Right atrium auricular region (tissue), 2 donors: Measurements from ENCODE around the gene DNASE2. TPM values are rescaled to one million over a fixed set of nuclear protein-coding genes. Genes with fewer than 3 reads are reported as not detected.

Experiments used
- DNase-seq: peaks from one replicate; pipeline ENCODE4 v3.0.0-alpha.2; 2019; ENCODE audit warnings: low spot score
- H3K27ac ChIP-seq, 2 donors: fragments of 200-600 bp; sonication (generic); 1 replicate in 1 of 2; 2 replicates in 1 of 2; pipeline ENCODE4 v1.5.1; 2016 to 2019
- H3K27me3 ChIP-seq, 2 donors: fragments of 200-600 bp; sonication (generic); one replicate each; pipeline versions ENCODE4 v1.5.1 to v1.6.0; 2017 to 2019
- H3K36me3 ChIP-seq: fragments of 200-600 bp; sonication (generic); one replicate; pipeline ENCODE4 v1.5.1; 2016
- H3K4me1 ChIP-seq, 2 donors: fragments of 200-600 bp; sonication (generic); one replicate each; pipeline versions ENCODE4 v1.5.1 to v1.6.0; 2017 to 2019
- H3K4me3 ChIP-seq, 2 donors: fragments of 200-600 bp; sonication (generic); 1 replicate in 1 of 2; 2 replicates in 1 of 2; pipeline ENCODE4 v1.5.1; 2017 to 2019; ENCODE audit warnings: mild to moderate bottlenecking in 1 of 2, moderate library complexity in 1 of 2
- H3K9me3 ChIP-seq, 2 donors: fragments of 200-600 bp; sonication (generic); one replicate each; pipeline ENCODE4 v1.5.1; 2019
- CTCF ChIP-seq, 2 donors: fragments of 200-600 bp; sonication (generic); IDR thresholded peaks; one replicate each; pipeline ENCODE4 v1.5.1; 2019; ENCODE audit warnings: antibody characterized with exemption in 2 of 2
- total RNA-seq, 2 donors: library from RNA; depleted of rRNA; stranded (reverse); fragments of >200 nt; gene quantifications; one replicate each; pipeline ENCODE4 v1.1.0, GENCODE V29; 2016

Gene DNASE2
- total RNA-seq, 2 donors from 2014 or later = 24.2 to 24.9 TPM

GRCh38 chr19:12873891-12874745 lies 7.1 kb downstream of the DNASE2 start:
- Histone ChIP-seq H3K27ac (no peak overlapping the region), H3K9me3 (no peaks in the 10 kb centered on the region), H3K36me3 (peaks cover 17% of the 10 kb centered on the region), H3K4me1 (peaks cover 0 to 10% of the 10 kb centered on the region in 2 donors), H3K27me3 (no peaks in the 10 kb centered on the region), H3K4me3 (no peak overlapping the region)
- TF ChIP-seq CTCF (IDR thresholded peaks at IDR 0.05) = no peak
- DNase-seq = no peak

GRCh38 chr19:12872941-12873890 lies 8.0 kb downstream of the DNASE2 start:
- DNase-seq = no peak
- TF ChIP-seq CTCF (IDR thresholded peaks at IDR 0.05) = no peak
- peak overlapping the region; percentile 9 to 39 for H3K4me3 ChIP-seq
- H3K36me3 ChIP-seq = peaks cover 14% of the 10 kb centered on the region
- peaks cover 0 to 10% of the 10 kb centered on the region in 2 donors for H3K4me1 ChIP-seq
- H3K9me3 ChIP-seq = no peaks in the 10 kb centered on the region
- no peak overlapping the region for H3K27ac ChIP-seq
- no peaks in the 10 kb centered on the region for H3K27me3 ChIP-seq

GRCh38 chr19:12872255-12872654 lies 9.0 kb downstream of the DNASE2 start:
- H3K27me3 ChIP-seq = no peaks in the 10 kb centered on the region
- H3K9me3 ChIP-seq = no peaks in the 10 kb centered on the region
- H3K27ac ChIP-seq = no peak overlapping the region
- no peak overlapping the region for H3K4me3 ChIP-seq
- peaks cover 4% of the 10 kb centered on the region for H3K36me3 ChIP-seq
- peaks cover 0 to 16% of the 10 kb centered on the region in 2 donors for H3K4me1 ChIP-seq
- no peak for DNase-seq
- no peak for TF ChIP-seq CTCF (IDR thresholded peaks at IDR 0.05)

- Histone ChIP-seq H3K36me3 (no peaks in the 10 kb centered on the region), H3K4me1 (peaks cover 0 to 16% of the 10 kb centered on the region in 2 donors), H3K27ac (no peak overlapping the region), H3K27me3 (no peaks in the 10 kb centered on the region), H3K4me3 (no peak overlapping the region), H3K9me3 (no peaks in the 10 kb centered on the region)
- no peak for DNase-seq
- TF ChIP-seq CTCF (IDR thresholded peaks at IDR 0.05) = no peak
Measured at GRCh38 chr19:12871681-12872080, 9.6 kb downstream of the DNASE2 start.

- Histone ChIP-seq H3K9me3 (no peaks in the 10 kb centered on the region), H3K4me3 (no peak overlapping the region), H3K27me3 (no peaks in the 10 kb centered on the region), H3K27ac (no peak overlapping the region), H3K36me3 (no peaks in the 10 kb centered on the region), H3K4me1 (peaks cover 0 to 12% of the 10 kb centered on the region in 2 donors)
- no peak for TF ChIP-seq CTCF (IDR thresholded peaks at IDR 0.05)
- DNase-seq = no peak
Measured at GRCh38 chr19:12868540-12869112, 12.6 kb downstream of the DNASE2 start.
